ENCODE measurements around the gene PIK3CD.

- TF ChIP-seq, protein P1, sequence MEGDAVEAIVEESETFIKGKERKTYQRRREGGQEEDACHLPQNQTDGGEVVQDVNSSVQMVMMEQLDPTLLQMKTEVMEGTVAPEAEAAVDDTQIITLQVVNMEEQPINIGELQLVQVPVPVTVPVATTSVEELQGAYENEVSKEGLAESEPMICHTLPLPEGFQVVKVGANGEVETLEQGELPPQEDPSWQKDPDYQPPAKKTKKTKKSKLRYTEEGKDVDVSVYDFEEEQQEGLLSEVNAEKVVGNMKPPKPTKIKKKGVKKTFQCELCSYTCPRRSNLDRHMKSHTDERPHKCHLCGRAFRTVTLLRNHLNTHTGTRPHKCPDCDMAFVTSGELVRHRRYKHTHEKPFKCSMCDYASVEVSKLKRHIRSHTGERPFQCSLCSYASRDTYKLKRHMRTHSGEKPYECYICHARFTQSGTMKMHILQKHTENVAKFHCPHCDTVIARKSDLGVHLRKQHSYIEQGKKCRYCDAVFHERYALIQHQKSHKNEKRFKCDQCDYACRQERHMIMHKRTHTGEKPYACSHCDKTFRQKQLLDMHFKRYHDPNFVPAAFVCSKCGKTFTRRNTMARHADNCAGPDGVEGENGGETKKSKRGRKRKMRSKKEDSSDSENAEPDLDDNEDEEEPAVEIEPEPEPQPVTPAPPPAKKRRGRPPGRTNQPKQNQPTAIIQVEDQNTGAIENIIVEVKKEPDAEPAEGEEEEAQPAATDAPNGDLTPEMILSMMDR (conservative IDR thresholded peaks at IDR 0.05; ENCODE audit: low read length), result no peak
- TF ChIP-seq EZH2phosphoT487 (IDR thresholded peaks at IDR 0.05; ENCODE audit: borderline replicate concordance, low read depth, low read length), result no peak
Measured at GRCh38 chr1:9603307-9603706, 48.2 kb upstream of the PIK3CD start.
